HG03432 (cell line): ENCODE measurements around the gene BLTP2.
A peak's percentile ranks its signal among the peaks of the same experiment; 100 is the strongest.
"Not testable (repeated sequence)": the region's sequence is repeated elsewhere in the genome, so short reads cannot be mapped to it uniquely, and the experiment has no call there.

ENCODE experiments used
- ATAC-seq: cut with Tn5 transposase; IDR thresholded peaks from one replicate; pipeline ENCODE4 v1.9.1; 2021; ENCODE audit warnings: mild to moderate bottlenecking, moderate library complexity; ENCODE audit not compliant: unreplicated experiment

The BLTP2 gene

DNA sequence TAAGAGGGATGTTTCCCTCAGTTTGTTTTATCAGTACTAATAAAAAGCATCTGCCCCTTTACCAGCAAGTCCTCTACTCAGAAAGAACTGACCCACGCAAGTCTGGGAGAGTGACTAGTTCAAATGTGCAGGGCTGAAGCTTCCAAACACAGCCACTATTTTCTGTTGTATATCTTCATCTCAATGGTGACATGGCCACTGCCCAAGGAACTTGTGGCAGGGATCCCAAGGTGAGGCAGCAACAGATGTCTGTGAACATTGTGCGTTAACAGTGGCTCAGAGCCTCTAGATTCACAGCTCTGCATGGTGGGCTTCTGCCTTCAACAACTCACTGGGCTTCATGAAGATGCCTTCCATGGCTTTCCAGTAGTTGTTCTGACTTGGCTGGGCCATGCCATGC lies 3.7 kb upstream of the BLTP2 start:
- no peak for ATAC-seq

DNA sequence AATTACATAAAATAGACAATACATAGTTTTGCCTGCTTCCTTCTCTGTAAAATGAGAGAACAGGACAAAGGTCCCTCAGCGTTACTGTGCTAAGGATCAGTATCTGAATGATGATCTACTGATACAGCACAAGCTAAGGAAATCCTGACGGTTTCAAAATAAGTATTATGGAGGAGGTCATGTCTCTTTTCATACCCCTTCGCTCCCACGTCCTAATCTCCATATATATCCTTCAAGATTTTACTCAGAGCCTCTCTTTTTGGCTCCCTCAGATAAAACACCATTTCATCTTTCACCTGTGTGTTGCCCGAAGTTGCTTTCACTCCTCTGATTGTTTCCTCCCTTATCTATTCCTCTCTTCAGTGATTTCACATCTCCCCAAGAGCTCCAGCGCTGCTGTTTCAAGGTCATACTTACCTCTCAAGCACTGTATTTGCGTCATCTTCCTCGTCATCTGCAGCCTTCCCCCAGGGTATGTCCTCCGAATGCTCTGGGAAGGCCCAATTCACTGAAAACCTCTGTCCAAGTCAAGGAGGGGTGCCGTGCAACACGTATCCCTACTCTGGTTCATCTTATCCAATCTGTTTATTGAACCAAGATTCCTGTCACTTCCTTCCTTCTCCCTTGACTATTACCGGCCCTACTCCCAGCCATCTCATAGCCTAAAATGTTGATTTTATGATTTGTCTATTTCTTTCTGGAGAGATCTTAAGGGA lies 1.2 kb upstream of the BLTP2 start:
- ATAC-seq: no peak

DNA sequence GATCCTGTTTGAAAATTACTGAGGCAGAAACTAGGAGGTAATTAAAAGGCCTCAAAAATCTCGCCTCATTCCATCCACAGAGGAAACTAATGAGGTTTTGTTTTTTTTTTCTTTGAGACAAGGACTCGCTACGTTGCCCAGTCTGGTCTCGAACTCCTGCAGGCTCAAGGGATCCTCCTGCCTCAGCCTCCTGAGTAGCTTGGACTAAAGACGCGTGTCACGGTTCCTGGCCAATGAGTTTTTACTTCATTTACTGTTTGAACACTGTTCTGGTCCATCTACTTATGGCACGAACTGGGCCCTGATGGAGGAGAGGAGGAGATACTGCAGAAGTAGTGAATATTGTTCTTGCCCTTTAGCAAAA lies 600 bp upstream of the BLTP2 start:
- ATAC-seq: peak; percentile 1

DNA sequence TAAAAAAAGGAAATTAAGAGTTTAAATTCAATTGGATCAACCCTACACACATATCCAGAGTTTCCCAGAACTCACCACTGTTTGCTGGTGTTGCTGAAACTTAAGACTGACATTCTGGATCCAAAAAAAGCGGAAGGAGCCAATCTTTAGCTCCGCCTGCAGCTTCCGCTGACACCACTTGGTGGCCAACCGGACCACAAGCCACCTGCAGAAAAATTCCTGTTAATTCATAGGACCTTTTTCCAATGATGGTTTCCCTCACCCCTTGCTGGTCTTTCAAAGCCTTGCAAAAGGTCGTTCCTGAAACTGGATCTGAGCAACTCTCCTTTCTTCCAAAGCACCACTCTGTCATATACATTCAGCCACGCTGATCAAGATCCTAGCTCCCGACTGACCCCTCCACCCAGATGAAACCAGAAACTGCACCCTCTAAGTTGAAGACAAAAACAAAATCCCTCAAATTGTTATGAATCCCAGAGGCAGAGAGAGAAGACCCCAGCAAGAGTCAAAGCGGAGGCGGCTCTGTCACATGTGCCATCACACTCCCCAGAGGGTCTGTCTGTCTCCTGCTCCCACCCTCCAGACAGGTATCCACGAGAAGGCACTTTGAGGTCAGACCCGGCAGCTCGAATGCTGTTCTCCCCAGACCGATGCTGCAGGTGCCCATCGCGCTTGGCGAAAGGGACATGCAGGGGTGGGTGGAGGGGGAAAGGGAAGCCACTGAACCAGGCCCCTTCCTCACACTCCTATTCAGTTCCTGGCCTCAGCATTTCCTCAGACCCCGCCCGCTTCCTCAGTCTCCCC lies 773 bp downstream of the BLTP2 start:
- ATAC-seq: peak; percentile 6

DNA sequence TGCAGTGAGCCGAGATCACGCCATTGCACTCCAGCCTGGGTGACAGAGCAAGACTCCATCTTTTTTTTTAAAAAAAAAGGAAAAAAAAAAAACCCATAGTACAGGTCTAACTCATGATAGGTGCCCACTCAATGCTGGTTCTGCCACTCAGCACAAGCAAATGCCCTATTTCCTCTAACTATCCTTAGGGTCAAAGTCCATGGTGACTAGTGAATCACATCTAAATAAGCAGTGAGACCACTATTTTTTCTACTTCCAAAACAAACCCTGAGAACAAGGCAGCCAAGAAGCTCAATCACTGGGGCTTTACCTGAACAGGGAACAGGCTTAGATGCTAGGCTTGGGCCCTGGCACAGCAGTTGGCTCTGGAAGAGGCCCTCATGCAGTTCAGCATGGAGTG lies 3.4 kb downstream of the BLTP2 start:
- no peak for ATAC-seq

DNA sequence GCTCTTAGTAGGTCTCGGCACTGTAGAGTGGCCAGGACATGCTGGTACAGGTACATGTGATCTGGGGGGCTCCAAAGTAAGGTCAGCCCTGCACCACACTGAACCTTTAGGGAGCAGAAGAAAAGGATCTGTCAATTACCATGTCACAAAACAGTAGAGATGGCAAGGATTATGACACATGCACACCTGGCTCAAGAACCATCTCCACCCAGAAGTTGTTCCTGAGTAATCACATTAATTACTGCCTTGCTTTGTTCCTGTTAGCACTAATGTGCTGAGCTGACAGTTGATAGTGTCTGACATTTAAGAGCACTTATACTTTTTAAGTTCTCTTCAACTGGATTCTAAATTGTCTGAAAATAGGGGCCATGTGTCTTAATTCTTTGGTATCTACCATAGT lies 9.5 kb downstream of the BLTP2 start:
- no peak for ATAC-seq

DNA sequence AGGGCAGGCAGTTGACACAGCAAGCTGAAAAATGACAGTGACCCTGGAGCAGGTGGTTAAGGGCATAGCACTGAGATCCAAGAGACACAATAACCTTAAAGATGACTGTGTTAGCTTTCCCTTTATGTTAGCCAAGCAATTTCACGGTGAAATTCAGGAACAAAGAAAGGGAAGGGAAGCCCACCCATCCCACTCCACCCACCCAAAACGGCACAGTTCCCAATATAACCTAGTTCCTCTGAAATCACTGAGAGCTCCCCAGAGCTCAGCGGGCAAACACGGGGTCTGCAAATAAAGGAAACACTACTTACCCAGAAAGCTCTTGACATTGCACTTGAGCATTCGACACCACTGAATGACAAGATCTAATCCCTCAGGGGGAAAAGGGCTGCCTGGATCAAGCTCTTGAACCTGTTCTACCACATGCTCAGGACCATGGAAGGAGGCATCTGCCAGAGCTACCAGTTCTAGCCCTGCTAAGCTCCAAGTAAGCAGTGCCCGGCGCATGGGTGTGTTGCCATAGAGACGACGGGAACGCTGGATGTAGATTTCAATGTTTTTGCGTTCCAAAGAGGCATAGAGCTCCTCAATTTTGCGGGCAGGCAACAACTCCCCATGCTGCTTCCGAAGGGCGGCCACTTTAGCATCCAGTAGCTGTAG lies 10.6 kb downstream of the BLTP2 start:
- ATAC-seq: no peak

DNA sequence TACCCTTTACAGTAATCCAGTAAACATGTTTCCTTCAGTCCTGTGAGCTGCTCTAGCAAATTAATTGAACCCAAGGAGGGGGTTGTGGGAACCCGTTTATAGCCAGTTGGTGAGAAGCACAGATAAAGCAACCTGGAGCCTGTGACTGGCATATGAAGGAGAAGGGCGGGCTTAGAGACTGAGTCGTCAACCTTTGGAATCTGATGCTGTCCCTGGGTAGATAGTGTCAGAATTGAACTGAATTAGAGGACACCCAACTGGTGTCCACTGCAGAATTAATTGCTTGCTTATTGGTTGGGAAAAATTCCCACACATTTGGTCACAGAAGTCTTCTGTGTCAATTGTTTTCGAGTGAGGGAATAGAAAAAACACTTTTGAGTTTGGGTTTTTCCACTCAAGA lies 18.1 kb downstream of the BLTP2 start:
- no peak for ATAC-seq

DNA sequence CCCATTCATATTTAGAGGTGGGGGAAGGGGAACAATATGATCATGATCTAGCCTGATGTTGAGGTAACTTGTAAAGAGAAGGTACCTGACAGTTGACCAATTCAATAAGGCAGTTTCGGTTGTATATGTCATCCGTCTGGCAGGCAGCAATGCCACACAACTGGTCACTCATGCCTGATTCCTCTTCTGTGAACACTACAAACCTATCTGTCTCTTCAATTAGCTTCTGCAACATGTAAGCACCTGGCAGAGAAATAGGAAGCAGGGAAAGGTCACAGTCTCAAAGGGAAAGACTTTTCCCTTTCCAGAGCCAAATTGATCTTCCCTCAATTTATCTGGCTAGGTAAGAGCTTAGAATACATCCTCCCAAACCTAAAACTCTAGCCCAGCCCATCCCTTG lies 20.8 kb downstream of the BLTP2 start:
- no peak for ATAC-seq

DNA sequence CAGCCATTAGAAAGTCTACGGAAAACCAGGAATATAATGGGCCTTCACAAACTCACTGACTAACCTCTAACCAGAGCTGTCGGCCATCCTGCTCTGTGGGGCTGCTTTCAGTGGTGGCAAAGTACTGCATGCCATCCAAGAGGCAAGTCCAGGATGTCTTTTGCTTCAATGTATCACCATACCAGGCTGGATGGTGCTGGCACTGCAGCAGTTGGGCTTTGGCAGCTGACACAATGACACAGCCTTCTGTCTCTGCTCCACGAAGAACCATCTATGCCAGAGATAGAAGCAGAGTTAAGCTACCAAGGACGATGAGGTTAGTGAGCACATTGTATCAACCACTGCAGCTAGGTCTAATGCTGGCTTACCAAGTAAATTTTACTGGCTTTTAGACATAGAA lies 21.3 kb downstream of the BLTP2 start:
- ATAC-seq: no peak

DNA sequence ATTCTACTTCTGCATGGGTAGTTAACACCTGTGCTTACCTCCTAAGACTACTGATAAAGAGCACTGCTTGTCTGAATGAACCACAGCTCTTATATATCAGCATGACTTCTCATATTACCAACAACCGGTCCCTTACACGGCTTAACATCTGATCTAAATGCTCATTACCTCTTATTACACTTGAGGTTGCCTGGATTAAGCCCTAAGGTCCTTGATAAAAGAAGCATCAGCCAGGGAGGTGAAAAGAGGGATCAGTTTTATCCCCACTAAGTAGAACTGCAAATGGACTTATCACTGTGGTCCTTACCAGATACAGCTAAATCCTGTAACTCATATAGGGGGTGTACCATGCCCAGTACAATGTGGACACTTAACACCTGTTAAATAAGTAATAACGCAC lies 22.8 kb downstream of the BLTP2 start:
- ATAC-seq: no peak

DNA sequence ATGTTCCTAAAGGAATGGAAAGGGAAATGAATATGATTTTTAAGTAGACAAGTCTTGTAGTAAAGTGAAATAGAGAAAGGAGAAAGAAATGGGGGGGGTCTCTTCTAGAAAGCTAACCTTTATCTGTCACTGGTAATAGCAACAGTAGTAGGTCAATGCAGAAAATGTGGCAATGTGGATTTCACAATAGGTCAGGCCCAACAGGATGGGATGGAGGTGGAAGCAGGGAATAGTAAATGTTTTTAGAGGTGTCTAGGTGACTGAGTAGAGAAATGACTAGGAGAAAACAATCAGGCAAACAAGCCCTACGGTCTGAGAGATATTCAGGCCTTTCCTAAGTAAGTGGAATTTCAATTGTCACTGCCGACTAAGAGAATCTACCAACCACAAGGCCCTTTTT lies 24.9 kb downstream of the BLTP2 start:
- no peak for ATAC-seq

DNA sequence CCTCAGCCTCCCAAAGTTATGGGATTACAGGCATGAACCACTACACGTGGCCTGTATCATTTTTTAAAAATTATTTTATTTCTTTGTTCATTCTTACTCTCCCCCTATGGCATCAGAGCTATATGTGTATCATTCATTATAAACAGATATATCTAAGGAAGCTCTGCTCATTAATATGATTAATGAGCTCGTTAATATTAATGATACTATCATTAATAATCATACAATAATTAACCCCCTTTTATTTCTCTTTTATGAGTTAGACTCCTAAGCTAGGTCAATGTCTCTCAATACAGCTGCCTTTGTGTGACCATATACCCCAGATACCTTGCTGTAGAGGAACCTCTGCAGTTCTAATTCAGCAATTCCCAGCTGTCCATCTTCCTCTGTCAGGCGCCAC lies 26.5 kb downstream of the BLTP2 start:
- ATAC-seq: no peak

DNA sequence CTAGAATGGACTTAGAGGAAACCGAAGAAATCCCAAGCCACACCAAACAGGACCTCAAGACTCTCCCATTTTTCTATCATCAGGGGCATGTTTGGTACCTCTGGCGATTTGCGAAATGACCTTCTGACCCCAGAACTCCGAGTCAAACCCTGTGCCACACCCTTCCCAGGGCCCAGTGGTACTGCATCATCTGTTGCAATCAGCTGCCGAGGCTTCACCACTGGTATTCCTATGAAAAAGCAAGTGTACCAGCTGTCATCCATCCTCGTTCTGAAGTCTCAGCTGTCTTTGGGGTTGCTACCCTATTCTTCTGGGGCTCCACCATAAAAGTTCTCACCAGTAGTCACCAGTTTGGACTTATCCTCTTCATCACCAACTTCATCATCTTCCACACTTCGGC lies 28.7 kb downstream of the BLTP2 start:
- no peak for ATAC-seq

DNA sequence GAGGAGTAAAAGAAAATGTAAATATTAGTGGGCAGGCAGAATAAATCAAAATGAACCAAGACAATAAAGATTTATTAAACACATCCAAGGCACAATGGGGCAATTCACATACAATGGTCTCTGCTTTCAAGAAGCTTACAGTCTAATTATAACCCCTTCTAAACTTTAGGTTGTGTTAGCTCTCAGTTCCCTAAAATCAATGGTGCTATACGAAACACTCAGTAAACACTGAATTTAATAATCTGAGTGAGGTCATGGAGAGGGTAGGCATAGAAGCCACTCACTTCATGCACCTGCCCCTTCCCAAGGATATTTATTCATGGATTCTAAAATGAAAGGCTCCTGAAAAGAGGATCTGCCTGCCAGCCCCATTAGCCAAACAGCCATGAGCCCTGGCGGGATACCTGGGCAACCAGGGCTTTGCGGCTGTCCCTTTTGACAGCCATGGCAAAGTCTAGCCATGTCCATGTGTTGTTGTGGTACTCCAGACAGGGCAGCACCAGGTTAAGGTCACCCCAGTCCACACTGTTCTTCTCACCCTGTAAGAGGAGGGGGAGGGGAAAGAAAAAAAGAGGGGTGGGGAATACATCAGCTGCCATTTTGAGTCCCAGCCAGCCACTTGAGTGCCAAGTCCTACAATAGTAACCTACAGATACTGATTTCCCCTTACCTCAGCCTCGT lies 29.6 kb downstream of the BLTP2 start:
- ATAC-seq: no peak

DNA sequence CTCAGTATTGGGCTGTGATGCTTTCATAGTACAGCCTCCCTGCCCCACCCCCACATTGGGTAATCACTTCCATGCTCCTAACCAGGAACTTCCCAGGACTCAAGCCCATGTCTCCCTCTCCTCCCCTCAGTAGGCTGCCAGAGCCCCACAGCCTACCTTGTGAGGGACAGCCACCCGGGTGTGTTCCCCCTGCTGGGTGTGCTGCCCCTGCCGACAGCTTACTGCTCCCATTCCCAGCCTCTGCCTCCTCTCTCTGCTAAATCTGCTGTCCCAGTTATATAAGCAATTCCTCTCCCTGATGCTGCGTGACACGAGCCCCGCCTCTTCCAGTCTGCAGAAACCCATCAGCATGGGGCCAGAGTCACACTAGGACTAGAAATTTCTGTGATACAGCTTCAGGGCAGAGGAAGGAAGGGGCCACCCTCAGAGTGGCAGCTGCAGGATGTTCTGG lies 31.0 kb downstream of the BLTP2 start, which contains the start of gene RSKR:
Gene RSKR, minus strand, starts transcription at position 255 of the 451 bp plus-strand sequence. Its CDS starts 24 bp downstream, at position 231.
- ATAC-seq: no peak

DNA sequence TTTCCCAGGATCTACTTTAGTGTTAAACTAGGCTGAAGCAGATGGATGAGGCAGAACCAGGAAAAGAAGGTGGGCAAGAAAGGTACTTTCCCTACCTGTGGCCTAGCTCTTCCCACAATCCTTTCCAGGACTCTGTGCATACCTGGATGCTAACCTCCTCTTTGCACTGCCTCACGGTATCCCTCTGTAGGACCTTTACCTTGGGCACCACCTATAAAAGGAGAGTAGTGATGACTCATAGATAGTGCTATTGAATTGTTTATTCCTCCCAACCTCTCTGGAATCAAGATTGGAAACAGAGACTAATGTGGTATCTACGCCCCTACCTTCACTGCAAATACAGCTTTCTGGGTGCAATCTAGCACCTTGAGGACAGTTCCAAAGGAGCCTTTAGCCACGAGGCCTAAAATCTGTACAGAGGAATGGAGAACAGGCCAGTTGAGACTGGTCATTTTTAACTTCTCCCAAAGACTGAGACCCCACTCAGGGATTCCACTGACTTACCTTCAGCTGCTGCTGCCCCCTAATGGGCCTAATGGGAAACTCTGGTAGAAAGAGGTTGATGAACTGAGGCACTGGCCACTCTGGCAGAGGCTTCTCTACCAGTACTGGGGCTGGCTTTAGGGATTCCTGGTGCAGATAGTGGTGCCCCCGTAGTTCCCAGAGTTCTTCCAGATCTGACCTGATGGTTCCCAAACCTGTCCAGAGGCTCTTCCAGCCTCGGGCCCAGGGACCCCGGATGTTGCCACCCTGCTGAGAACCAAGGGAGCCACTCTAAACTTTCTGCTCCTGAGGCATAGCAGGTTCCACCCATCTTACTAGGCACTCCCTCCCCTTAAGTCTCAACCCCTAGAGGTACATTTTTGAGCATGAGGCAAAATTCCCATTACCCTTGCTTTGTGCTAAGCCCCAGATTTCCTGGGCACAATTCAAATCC lies 31.8 kb downstream of the BLTP2 start:
- no peak for ATAC-seq

DNA sequence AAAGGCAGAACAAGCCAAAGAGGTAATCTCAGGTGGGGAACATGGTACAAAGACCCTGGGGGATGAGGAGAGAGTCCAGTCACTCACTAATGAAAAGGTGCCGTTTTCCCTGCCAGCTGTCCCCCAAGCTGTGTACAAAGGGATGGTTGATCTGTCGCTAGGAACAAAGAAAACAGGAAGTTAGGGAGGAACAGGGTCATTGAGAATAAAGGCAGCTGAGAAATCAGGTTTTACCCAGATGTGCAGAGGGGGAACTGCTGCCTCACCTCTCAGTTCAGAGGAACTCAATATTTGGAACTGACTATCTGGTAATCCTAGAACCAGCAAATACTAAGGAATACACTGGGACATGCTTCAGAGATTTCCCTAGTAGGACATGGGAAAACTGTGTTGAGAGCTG lies 32.4 kb downstream of the BLTP2 start:
- no peak for ATAC-seq

DNA sequence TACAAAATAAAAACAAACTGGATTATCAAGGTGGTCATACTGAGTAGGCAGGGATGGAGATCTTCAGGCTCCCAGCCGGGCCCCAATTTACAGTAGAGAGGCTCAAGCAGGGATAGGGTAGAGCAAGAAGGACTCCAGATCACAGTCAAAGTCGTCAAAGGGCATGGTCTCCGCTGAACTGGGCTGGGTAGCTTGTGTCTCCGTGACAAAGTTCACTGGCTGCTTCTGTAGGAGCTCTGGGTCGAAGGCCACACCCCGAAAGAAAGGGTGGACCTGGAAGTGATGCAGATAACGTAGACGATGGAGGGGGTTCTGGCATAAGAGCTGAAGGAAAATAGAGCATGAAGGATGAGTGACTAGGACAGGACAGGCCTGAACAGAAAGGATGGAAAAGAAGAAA lies 34.6 kb downstream of the BLTP2 start:
- ATAC-seq: no peak

DNA sequence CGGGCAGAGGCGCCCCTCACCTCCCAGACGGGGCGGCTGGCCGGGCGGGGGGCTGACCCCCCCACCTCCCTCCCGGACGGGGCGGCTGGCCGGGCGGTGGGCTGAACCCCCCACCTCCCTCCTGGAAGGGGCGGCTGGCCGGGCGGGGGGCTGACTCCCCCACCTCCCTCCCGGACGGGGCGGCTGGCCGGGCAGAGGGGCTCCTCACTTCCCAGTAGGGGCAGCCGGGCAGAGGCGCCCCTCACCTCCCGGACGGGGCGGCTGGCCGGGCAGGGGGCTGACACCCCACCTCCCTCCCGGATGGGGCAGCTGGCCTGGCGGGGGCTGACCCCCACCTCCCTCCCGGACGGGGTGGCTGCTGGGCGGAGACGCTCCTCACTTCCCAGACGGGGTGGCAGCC lies 40.9 kb downstream of the BLTP2 start:
- ATAC-seq: not testable (repeated sequence)
